Right hindlimb (tissue), 1 donor: ENCODE data around the gene APBB1.

ENCODE experiments used
- DNase-seq: peaks from one replicate; pipeline ENCODE4 v3.0.0-alpha.2; 2018

Gene APBB1

DNA sequence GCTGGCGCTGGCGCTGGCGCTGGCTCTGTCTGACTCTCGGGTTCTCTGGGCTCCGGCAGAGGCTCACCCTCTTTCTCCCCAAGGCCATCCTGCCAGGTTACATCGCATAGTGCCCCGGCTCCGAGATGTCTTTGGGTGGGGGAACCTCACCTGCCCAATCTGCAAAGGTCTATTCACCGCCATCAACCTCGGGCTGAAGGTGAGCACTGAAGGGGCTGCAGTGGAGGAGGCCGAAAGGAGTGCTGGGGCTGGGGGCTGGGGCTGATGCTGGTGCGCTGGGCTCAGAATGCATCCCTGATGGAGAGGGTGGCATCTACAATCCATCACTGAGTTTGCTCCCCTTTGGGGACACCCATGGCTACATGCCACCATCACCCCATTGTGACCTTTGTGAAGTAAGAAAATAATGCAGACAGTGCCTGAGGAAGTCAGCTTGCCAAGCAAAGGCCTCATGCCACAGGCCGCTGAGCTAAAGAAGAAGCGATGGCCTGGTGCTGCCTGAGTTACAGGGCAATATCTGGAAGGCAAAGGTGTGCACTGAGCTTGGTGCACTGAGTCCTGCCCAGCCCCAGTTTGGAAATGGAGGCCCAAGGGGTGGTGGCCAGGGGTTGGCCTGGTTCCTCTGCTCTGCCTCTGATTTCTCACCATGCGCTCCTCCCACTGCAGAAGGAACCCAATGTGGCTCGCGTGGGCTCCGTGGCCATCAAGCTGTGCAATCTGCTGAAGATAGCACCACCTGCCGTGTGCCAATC, 28.0 kb downstream of the APBB1 start:
- DNase-seq: no peak

GRCh38 chr11:6389905-6390717, 28.8 kb downstream of the APBB1 start, which contains the start of gene SMPD1:
Gene SMPD1 (plus strand): TSS chr11:6390474. CDS start chr11:6390599, 125 bp downstream.
- DNase-seq: peak; percentile 92

- DNase-seq: no peak
Observed at GRCh38 chr11:6388748-6389147, 30.1 kb downstream of the APBB1 start.

DNA sequence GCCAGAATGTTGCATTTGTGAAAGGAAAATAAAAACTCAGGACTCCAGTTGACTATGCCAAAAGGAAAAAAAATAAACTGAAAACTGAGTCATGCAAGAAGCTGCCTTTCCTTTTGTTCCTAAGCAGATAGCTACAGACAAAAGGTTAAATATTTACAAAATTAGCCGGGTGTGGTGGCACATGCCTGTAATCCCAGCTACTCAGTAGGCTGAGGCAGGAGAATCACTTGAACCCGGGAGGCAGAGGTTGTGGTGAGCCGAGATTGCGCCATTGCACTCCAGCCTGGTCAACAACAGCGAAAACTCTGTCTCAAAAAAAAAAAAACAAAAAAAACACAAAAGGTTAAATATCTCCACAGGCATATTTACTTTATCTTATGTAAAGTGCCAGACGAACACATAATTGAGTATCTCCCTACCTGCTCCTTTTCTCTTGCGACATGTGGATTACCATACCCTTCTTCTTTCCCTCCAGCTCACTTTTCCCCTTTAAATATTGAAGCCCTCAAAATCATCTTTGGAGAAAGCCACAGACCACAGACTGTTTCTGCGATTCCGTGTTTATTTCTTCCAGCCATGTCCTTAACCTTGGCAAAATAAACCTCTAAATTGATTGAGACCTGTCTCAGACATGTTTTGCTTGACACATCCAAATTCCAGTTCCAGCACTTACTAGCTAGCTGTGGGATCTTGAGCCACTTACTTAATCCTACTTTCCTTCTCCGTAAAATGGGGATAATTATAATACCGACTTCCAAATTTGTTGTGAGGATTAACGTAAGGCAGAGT, 30.9 kb downstream of the APBB1 start:
- DNase-seq: no peak

DNA sequence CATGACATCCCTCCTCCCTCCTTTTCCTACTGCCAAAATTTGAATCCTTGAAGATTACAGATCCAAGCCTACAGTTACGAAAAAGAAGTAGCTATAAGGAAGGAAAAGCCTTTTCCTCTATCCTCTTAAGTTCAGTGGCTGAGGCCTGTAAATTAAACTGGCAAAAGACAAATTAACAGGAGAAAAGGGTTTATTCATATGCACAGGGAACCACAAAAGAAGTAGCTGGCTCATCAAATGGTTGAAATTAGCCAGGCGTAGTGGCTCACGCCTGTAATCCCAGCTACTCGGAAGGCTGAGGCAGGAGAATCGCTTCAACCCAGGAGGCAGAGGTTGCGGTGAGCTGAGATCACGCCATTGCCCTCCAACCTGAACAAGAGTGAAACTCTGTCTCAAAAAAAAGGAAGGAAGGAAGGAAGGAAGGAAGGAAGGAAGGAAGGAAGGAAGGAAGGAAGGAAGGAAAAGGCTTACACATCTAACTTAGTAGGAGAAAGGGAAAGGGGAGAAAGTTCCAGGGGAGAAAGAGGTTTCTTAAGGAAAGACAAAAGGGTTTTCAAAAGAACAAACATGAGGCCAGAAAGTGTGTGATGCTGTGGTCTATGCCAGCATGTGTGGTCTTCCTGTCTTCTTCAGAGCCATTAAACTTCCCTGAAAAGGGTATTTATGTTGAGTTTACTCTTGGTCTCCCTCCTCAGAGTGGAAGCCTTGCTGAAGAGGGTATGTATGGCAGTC, 33.7 kb downstream of the APBB1 start:
- DNase-seq: no peak

- DNase-seq: no peak
Observed at GRCh38 chr11:6378640-6378989, 40.3 kb downstream of the APBB1 start.

GRCh38 chr11:6377902-6378639, 40.8 kb downstream of the APBB1 start:
- no peak for DNase-seq

- no peak for DNase-seq
Observed at GRCh38 chr11:6371825-6372224, 47.1 kb downstream of the APBB1 start.

- DNase-seq: no peak
Observed at GRCh38 chr11:6365659-6366058, 53.2 kb downstream of the APBB1 start.

DNA sequence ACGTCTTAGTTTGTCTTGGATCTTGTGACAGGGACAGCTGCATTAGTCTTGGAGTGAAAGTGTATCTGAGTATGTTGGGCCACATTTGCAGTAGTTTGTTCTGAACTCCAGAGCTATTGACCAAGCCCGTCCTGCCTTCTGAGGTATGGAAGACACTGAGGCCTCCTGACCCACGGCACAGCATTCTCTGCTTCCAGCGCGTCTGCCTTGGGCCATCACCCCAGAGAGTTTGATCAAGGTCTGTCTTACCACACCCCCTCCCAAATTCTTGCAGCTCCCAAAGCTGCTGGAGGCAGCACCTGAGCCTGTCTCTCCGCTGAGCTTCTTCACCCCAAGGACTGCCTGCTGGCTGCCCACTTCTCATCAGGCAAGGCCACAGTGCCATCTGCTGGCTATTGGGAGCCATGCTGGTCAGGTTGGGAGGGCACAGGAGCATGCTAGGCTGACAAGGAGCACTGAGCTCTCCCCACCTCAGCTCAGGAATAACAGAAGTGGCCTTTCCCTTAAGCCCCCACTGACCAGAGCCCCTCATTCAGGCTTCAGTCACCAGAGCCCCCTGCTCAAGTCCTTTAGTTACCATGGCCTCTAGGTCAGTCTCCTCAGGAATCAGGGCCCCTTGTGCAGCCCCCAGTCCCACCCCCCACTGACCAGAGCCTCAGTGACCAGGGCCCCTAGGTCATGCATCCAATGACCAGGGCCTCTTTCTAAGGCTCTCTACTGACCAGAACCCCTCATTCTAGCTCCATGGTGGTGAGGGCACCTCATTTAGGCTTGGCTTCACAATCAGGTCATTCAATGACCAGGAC, 55.8 kb downstream of the APBB1 start:
- DNase-seq: peak; percentile 78

DNA sequence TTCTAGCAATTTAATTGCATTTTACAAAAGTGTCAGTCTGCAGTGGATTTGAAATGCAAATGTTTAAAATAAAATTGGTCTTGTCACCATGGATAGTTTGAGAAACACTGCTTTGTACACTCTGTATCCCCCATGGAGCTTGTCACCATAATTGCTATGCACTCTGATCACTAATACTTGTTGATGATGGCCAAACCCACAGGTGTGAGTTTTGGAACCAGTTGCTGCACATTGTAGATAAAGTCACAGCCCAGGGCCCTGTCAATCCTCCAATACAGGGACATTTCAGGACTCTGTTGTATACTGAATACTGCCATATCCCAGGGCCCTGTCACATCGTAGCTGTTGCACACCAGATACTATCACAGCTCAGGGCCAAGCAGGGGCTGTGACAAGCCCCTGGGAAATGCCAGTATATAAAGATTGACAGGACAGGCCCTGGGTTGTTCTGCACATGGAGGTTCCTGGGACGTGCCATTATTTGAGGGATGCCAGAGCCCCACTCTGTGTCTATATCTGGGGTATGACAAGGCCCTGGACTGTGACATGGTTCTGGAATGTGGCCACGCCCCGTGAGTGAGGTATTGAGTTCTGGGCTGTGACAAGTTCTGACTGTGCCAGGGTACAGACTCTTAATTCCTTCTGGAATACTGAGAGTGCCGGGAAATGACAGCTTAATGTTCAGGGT, 56.6 kb downstream of the APBB1 start:
- peak; percentile 25 for DNase-seq

DNA sequence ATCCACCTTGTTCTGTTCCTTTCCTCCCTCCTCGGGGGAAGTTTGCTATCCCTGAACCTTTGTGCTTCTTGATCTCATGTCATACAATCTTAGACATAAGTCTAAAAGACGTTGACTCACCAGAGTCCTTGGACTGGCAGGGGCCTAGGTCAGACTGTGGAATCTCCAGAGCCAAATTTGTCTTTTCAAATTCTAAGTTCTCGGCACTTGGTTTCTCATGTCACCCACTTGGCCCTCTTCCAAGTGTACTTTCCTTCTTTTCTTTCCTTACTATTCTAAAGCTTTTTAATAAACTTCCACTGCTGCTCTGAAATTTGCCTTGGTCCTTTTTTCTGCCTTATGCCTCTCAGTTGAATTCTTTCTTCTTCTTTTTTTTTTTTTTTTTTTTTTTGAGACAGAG, 58.7 kb downstream of the APBB1 start:
- no peak for DNase-seq

- peak; percentile 55 for DNase-seq
Observed at GRCh38 chr11:6357222-6357621, 61.7 kb downstream of the APBB1 start.

DNA sequence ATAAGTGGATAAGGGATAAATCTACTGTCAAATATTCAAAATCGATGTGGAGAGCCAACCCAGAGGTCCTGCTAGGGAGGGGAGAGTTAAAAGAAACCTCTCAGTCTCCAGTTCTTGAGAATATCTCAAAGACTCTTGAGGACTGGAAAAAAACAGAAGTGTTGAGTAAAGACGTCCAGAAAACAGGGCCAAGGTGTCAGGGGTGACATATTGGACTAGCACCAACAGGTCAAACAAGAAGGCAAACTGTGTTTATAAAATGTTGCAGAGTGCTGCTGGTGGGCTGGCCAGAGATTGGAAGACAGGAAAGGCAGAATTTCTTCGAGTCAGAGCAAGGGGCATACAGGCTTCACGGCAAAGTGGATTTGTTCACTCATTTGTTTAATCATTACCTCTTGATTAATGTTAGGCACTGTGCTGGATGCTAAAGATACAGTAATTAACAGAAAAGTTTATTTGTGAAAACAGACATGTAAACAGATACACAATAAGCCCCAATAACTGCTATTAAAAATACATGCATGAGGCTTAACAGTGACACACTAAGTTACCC, 62.3 kb downstream of the APBB1 start:
- DNase-seq: no peak

GRCh38 chr11:6354651-6355485, 64.0 kb downstream of the APBB1 start:
- DNase-seq: no peak

- DNase-seq: peak; percentile 65
Observed at GRCh38 chr11:6353367-6353987, 65.4 kb downstream of the APBB1 start.

GRCh38 chr11:6351782-6352382, 67.0 kb downstream of the APBB1 start:
- no peak for DNase-seq

- no peak for DNase-seq
Observed at GRCh38 chr11:6350486-6350885, 68.4 kb downstream of the APBB1 start.
